B cell (primary cell): ENCODE results near the gene HPS5. TPM values are rescaled to one million over a fixed set of nuclear protein-coding genes. Genes with fewer than 3 reads are reported as not detected.
A peak's percentile ranks its signal among the peaks of the same experiment; 100 is the strongest.

Experiments
- ATAC-seq: fragments of 200-7000 bp; cut with Tn5 transposase; one replicate; pipeline ENCODE4 v1.10.0; 2021; ENCODE audit warnings: low read depth, mild to moderate bottlenecking, moderate number of reproducible peaks, moderate library complexity
- CTCF ChIA-PET: fragments of 350-600 bp; sonication (Branson Sonifier 250); formaldehyde crosslinking; loops from one replicate; lab custom pipeline; 2021; ENCODE audit warnings: antibody characterized with exemption, inconsistent platforms; lab: Charles Lee
- POLR2A ChIA-PET: fragments of 350-600 bp; sonication (Branson Sonifier 250); formaldehyde crosslinking; loops from one replicate; lab custom pipeline; 2021; ENCODE audit warnings: antibody characterized with exemption; lab: Charles Lee
- DNase-seq: peaks from one replicate; pipeline ENCODE4 v3.0.0; 2013
- H2AFZ ChIP-seq: 2 replicates; pipeline ENCODE4 v1.6.1; 2012; ENCODE audit warnings: mild to moderate bottlenecking, low read depth, low read length; ENCODE audit not compliant: insufficient read depth, poor library complexity, severe bottlenecking
- H3K27ac ChIP-seq, 2 donors: 1 replicate in 1 of 2; 2 replicates in 1 of 2; pipeline ENCODE4 v1.5.1; 2012 to 2013; ENCODE audit warnings: low read length in 2 of 2, mild to moderate bottlenecking in 2 of 2, moderate library complexity in 1 of 2
- H3K27me3 ChIP-seq, 4 experiments: fragments of 200-600 bp in 1 of 4; sonication (generic) in 1 of 4; replicated peaks in 1 of 4; 1 replicate in 2 of 4; 2 replicates in 2 of 4; pipeline versions ENCODE4 v1.6.1 to v1.7.0; 2013 to 2016; ENCODE audit warnings: low read length in 3 of 4, mild to moderate bottlenecking in 2 of 4, mixed read lengths in 1 of 4, moderate library complexity in 1 of 4; ENCODE audit not compliant: insufficient read depth in 4 of 4, control insufficient read depth in 3 of 4; ENCODE audit errors: control extremely low read depth in 1 of 4
- H3K36me3 ChIP-seq, 2 experiments: replicated peaks in 1 of 2; 1 replicate in 1 of 2; 2 replicates in 1 of 2; pipeline versions ENCODE4 v1.6.1 to v1.7.1; 2013; ENCODE audit warnings: low read length in 1 of 2; ENCODE audit not compliant: insufficient read depth in 2 of 2, control insufficient read depth in 1 of 2; ENCODE audit errors: control extremely low read depth in 1 of 2, extremely low read depth in 1 of 2
- H3K4me1 ChIP-seq, 2 donors: fragments of 200-600 bp in 1 of 2; sonication (generic) in 1 of 2; 1 replicate in 1 of 2; 2 replicates in 1 of 2; pipeline versions ENCODE4 v1.5.1 to v1.6.1; 2013 to 2017; ENCODE audit warnings: low read length in 2 of 2; ENCODE audit not compliant: control insufficient read depth in 2 of 2, insufficient read depth in 2 of 2
- H3K4me2 ChIP-seq: replicated peaks from 2 replicates; pipeline ENCODE3; 2012; ENCODE audit warnings: mild to moderate bottlenecking, low read depth, low read length; ENCODE audit not compliant: poor library complexity, severe bottlenecking
- H3K4me3 ChIP-seq, 5 experiments: fragments of 200-600 bp in 1 of 5; sonication (generic) in 1 of 5; 1 replicate in 3 of 5; 2 replicates in 2 of 5; pipeline versions ENCODE4 v1.5.1 to v1.7.0; 2011 to 2016; ENCODE audit warnings: low read length in 4 of 5, mild to moderate bottlenecking in 4 of 5, low read depth in 2 of 5, control low read depth in 1 of 5, moderate library complexity in 1 of 5; ENCODE audit not compliant: insufficient read depth in 1 of 5; ENCODE audit errors: control extremely low read depth in 1 of 5, extremely low read depth in 1 of 5
- H3K79me2 ChIP-seq: fragments of 200-600 bp; sonication (generic); one replicate; pipeline ENCODE4 v1.6.0; 2016; ENCODE audit warnings: low read length; ENCODE audit not compliant: control insufficient read depth, insufficient read depth
- H3K9ac ChIP-seq: fragments of 200-600 bp; sonication (generic); 2 replicates; pipeline ENCODE4 v1.6.1; 2017; ENCODE audit warnings: mild to moderate bottlenecking, low read length, moderate library complexity
- H3K9me3 ChIP-seq, 3 donors: one replicate each; pipeline versions ENCODE4 v1.6.1 to v1.7.1; 2013; ENCODE audit warnings: low read length in 2 of 3; ENCODE audit not compliant: control insufficient read depth in 2 of 3, insufficient read depth in 1 of 3; ENCODE audit errors: control extremely low read depth in 1 of 3
- H4K20me1 ChIP-seq: 2 replicates; pipeline ENCODE4 v1.6.0; 2012; ENCODE audit warnings: mild to moderate bottlenecking, low read length; ENCODE audit not compliant: insufficient read depth, control insufficient read depth, poor library complexity, severe bottlenecking
- H3K27ac Mint-ChIP-seq: one replicate; pipeline ENCODE4 v1.8.0; 2021; ENCODE audit warnings: mixed read lengths
- H3K27me3 Mint-ChIP-seq: one replicate; pipeline ENCODE4 v1.8.0; 2021; ENCODE audit warnings: mixed read lengths
- H3K4me1 Mint-ChIP-seq: one replicate; pipeline ENCODE4 v1.8.0; 2021; ENCODE audit warnings: mixed read lengths
- H3K4me3 Mint-ChIP-seq: one replicate; pipeline ENCODE4 v1.8.0; 2021; ENCODE audit warnings: mixed read lengths
- H3K9me3 Mint-ChIP-seq: one replicate; pipeline ENCODE4 v1.8.0; 2022; ENCODE audit warnings: mixed read lengths; ENCODE audit not compliant: insufficient read depth
- EZH2 ChIP-seq: IDR thresholded peaks from 2 replicates; pipeline ENCODE4 v1.6.1; 2012; ENCODE audit warnings: borderline replicate concordance, low read depth, mild to moderate bottlenecking, moderate library complexity, low read length; ENCODE audit not compliant: insufficient read depth, poor library complexity, severe bottlenecking
- WGBS: methylation state at CpG from one replicate; pipeline ENCODE4 v1.1.5; 2013; ENCODE audit warnings: missing lambda C conversion rate; ENCODE audit not compliant: insufficient coverage; 5-methylcytosine and 5-hydroxymethylcytosine counted together
- intact Hi-C: fragments of 100-400 bp; cut with micrococcal nuclease; formaldehyde crosslinking; loops from one replicate; pipeline ENCODE4 v1.10.0; 2022
- polyA plus RNA-seq: library from polyadenylated mRNA; depleted of rRNA; stranded (reverse); fragments of >200 nt; gene quantifications from 2 replicates; pipeline ENCODE4 v1.2.3, GENCODE V29; 2012
- total RNA-seq, 2 donors: library from RNA; stranded (reverse); fragments of 120-200 nt in 1 of 2; gene quantifications; 1 replicate in 1 of 2; 2 replicates in 1 of 2; pipeline versions ENCODE4 v1.2.3 to v1.2.4, GENCODE V29; 2013 to 2022
- TF ChIP-seq, protein P1 (sequence below): fragments of 200-600 bp; IDR thresholded peaks from one replicate; pipeline ENCODE4 v1.8.0; 2022; ENCODE audit warnings: antibody characterized with exemption, mild to moderate bottlenecking

The HPS5 gene
- total and polyA plus RNA-seq, 2 donors (not counting 1 experiment from before 2014, with no cell fraction given): 15.2 to 31.3 TPM

DNA sequence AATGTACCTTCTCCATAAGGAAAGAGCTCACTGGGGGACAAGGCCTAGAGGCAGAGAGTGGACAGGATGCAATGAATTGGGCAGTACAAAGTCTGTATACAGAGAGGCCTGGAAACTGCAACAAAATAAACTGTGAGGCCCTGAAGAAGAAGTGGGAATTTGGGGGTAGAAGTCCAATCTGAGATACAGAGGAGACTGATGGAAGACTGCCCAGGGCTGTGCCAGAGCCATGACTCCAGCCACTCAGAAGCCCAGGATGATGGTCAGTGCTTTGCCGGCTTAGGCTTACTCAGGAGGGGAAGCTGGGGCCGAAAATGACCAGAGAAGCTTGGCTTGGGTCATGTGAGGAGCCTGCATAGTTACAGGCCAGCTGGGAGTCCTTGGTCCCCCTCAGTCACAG lies 91.1 kb downstream of the HPS5 start:
- CTCF ChIA-PET: interaction anchor here (2.7 kb wide), 1 partner anchor 13 kb away, joined by 10 read pairs; no protein-coding TSS in a partner anchor
- TF ChIP-seq, protein P1, sequence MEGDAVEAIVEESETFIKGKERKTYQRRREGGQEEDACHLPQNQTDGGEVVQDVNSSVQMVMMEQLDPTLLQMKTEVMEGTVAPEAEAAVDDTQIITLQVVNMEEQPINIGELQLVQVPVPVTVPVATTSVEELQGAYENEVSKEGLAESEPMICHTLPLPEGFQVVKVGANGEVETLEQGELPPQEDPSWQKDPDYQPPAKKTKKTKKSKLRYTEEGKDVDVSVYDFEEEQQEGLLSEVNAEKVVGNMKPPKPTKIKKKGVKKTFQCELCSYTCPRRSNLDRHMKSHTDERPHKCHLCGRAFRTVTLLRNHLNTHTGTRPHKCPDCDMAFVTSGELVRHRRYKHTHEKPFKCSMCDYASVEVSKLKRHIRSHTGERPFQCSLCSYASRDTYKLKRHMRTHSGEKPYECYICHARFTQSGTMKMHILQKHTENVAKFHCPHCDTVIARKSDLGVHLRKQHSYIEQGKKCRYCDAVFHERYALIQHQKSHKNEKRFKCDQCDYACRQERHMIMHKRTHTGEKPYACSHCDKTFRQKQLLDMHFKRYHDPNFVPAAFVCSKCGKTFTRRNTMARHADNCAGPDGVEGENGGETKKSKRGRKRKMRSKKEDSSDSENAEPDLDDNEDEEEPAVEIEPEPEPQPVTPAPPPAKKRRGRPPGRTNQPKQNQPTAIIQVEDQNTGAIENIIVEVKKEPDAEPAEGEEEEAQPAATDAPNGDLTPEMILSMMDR: no peak
- TF ChIP-seq EZH2: no peak

DNA sequence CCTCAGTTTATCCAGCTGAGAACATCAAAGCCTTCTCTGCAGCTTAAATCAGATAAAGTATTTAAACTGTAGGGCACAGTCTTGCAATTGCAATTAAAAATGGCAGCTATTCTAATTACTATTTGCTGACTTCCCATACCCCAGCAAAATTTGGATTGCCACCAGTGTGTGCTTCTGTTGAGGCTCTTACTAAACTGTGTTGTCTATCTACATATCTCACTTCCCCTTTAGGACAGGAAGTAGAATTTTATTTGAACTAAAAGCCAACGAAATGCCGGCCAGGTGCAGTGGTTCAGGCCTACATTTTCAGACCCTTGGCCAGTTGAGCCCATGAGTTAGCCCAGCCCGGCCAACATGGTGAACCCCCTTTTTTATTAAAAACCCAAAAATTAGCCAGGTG lies 92.4 kb downstream of the HPS5 start:
- H3K79me2 ChIP-seq: no peaks in the 10 kb centered on the region
- WGBS: no CpG with 5 or more reads among the region's 3 CpGs
- TF ChIP-seq EZH2: no peak
- TF ChIP-seq, protein P1: no peak
- H3K4me3 ChIP-seq: no peak overlapping the region
- H3K27ac ChIP-seq: peak overlapping the region; percentile 25 to 61
- no peaks in the 10 kb centered on the region for H3K27me3 ChIP-seq
- ATAC-seq: peak; percentile 87
- Mint-ChIP-seq H3K27me3 (peaks cover 3% of the 10 kb centered on the region), H3K4me3 (peak overlapping the region; percentile 37), H3K27ac (peak overlapping the region; percentile 75), H3K9me3 (no peaks in the 10 kb centered on the region), H3K4me1 (peaks cover 17% of the 10 kb centered on the region)
- H3K4me2 ChIP-seq: peak overlapping the region; percentile 58
- no peaks in the 10 kb centered on the region for H3K36me3 ChIP-seq
- H3K9me3 ChIP-seq: peaks cover 0 to 2% (median 0%) of the 10 kb centered on the region in 3 donors
- intact Hi-C loops: no loop called here
- H4K20me1 ChIP-seq: no peaks in the 10 kb centered on the region
- H2AFZ ChIP-seq: peak overlapping the region; percentile 58
- H3K4me1 ChIP-seq: peaks cover 23 to 30% of the 10 kb centered on the region in 2 donors
- POLR2A ChIA-PET: no interaction called here
- H3K9ac ChIP-seq: no peak overlapping the region
- CTCF ChIA-PET: interaction anchor here (1.6 to 2.7 kb wide), 2 partner anchors 14 to 15 kb away, joined by 4 to 10 read pairs; no protein-coding TSS in a partner anchor
- DNase-seq: peak; percentile 60

More for the DNA sequence above, 91.1 kb downstream of the HPS5 start:
- H3K4me1 Mint-ChIP-seq: peaks cover 17% of the 10 kb centered on the region
- Histone ChIP-seq H3K36me3 (no peaks in the 10 kb centered on the region), H3K9me3 (peaks cover 0 to 2% (median 0%) of the 10 kb centered on the region in 3 donors), H4K20me1 (no peaks in the 10 kb centered on the region), H3K4me2 (no peak overlapping the region), H3K79me2 (no peaks in the 10 kb centered on the region), H3K27me3 (no peaks in the 10 kb centered on the region), H3K4me1 (peaks cover 17 to 29% of the 10 kb centered on the region in 2 donors), H3K9ac (no peak overlapping the region), H2AFZ (no peak overlapping the region), H3K4me3 (no peak overlapping the region), H3K27ac (no peak overlapping the region)
- H3K27me3 Mint-ChIP-seq: peaks cover 3% of the 10 kb centered on the region
- POLR2A ChIA-PET: no interaction called here
- intact Hi-C loops: no loop called here
- no peak overlapping the region for H3K27ac Mint-ChIP-seq
- DNase-seq: no peak
- WGBS: 89% methylated on average over 2 of the region's 2 CpGs
- H3K4me3 Mint-ChIP-seq: no peak overlapping the region
- no peak for ATAC-seq
- H3K9me3 Mint-ChIP-seq: no peaks in the 10 kb centered on the region
